GM19395 (cell line): ENCODE results near the gene CHRNA4.
"Not testable (repeated sequence)": the region's sequence is repeated elsewhere in the genome, so short reads cannot be mapped to it uniquely, and the experiment has no call there.

Experiments used
- ATAC-seq: cut with Tn5 transposase; IDR thresholded peaks from one replicate; pipeline ENCODE4 v1.9.1; 2021; ENCODE audit warnings: mild to moderate bottlenecking, moderate library complexity; ENCODE audit not compliant: unreplicated experiment

CHRNA4 gene

GRCh38 chr20:63311186-63311832, 49.8 kb downstream of the CHRNA4 start:
- no peak for ATAC-seq

DNA sequence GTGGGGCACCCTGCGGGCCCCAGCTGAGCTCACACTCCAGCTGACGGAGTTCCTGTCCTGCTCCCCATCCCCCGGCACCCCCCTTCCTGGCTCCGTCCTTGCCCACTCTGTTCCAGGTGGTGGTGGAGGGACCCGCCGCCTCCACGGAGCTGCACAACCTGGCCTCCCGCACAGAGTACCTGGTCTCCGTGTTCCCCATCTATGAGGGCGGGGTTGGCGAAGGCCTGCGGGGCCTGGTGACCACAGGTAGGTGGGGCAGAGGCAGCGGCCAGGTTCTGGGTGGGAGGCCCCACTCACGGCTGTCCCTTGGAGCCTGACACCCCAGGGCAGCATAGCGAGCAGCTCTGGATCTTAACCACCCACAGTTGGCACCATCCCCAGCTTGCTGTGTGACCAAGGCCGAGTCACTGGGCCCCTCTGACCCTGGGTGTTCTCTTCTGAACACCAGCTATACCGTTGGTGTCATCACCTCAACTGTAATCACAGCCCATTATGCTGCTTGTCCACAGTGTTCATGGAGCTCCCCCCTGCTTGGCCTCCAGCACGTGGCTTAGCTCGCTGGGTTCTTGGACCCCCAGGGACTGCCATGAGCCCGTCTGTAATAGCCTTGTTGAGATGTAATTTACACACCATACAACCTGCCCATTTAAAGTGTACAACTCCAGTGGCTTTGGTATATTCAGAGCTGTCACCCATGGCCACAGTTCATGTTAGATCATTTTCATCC, 50.7 kb downstream of the CHRNA4 start:
- ATAC-seq: no peak

- no peak for ATAC-seq
Observed at GRCh38 chr20:63309261-63310071, 51.7 kb downstream of the CHRNA4 start.

- no peak for ATAC-seq
Observed at GRCh38 chr20:63308218-63308911, 52.8 kb downstream of the CHRNA4 start.

GRCh38 chr20:63307538-63308217, 53.5 kb downstream of the CHRNA4 start:
- no peak for ATAC-seq

DNA sequence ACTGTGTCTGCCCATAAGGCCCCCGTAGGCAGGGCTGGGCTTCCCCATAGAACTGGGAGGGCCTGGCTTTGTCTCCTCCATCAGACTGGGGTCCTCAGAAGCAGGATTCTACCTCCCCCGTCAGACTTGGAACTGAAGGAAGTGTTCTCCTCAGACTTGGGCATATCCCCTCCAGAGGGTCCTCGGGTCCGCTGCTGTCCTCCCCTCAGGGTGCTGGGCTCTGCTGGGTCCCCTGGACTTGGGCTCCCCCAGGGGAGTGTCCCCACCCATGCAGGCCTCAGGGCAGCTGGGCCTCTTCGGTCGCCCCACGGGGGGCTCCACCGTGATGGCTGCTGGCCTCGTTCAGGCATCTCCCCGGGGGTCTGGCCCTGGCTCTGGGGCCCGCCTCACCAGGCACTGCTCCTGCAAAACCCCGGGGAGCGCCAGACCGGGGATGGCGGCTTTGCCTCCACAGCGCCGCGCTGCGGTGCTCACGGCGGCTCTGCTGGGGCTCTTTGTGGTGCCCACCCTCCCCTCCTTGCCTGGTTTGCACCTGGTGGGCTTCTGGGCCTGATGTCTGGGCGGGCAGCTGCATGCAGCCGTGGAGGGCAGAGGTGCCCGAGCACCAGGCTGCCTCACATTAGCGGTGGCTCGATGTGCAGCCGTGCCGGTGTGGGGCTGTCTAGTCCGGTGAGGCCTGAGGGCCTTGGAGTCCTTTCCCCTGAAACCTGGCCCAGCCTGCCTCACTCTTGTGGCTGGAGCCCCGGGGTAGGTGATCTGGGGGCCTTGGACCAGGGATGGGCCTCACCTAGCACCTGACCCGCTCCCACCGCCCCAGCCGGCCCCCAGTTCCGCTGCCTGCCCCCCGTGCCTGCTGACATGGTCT, 54.2 kb downstream of the CHRNA4 start:
- no peak for ATAC-seq

DNA sequence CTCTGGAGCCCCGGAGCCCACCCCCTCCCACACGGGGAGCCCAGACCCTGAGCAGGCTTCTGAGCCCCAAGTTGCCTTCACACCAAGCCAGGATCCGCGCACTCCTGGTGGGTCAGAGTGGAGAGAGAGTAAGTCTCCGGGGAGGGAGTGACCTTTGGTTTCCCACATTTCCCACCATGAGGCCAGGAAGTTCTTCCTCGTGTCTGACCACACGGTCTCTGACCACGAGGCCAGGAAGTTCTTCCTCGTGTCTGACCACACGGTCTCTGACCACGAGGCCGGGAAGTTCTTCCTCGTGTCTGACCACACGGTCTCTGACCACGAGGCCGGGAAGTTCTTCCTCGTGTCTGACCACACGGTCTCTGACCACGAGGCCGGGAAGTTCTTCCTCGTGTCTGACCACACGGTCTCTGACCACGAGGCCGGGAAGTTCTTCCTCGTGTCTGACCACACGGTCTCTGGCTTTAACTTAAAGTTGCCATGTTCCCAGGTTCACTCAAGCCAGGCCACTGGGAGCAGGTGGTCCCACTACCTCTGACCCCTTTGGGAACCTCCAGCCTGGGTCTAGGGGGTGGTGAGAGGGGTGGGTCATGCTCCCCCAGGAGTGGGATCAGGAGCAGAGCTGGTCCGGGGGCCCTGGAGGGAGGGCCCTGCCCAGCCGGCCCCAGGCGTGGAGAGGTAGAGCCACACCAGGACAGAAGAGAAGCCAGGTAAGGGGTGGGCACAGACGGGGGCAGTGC, 55.0 kb downstream of the CHRNA4 start:
- not testable (repeated sequence) for ATAC-seq

DNA sequence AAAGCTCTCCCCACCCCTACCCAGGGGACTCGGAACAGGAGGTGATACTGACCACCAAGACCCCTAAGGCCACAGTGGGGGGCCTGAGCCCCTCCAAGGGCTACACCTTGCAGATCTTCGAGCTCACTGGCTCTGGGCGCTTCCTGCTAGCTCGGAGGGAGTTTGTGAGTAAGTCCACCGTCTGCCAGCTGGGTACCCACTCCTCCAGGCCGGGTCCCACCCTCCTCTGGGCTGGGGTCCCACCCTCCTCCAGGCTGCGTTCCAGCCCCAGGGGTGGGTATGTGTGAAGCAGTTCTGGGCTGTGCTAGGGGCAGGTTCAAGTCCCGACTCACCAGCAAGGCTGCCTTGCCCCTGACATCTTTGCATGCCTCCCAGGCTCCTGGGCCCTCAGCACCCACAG, 55.8 kb downstream of the CHRNA4 start:
- no peak for ATAC-seq

DNA sequence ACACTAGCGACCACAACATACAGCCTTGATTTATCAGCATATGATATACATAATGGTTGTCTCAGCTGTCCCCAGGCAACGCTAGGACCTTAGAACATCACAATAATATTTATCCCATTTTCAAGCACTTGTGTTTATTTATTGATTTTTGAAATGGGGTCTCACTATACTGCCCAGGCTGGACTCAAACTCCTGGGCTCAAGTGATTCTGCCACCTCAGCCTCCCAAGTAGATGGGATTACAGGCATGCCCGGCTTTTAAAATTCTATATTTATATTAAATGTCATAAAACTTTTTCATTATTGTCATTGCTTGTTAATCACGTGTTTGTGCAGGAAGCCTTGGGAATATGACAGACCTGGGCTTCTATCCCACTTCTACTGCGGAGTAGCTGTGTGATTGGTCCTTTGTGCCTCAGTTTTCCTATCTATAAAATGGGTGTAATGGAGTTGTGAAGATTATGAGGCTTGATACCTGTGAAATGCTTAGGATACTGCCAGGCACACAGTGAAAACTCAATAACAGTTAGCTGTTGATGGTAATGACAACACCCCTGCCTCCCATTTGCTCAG, 58.0 kb downstream of the CHRNA4 start:
- ATAC-seq: no peak

DNA sequence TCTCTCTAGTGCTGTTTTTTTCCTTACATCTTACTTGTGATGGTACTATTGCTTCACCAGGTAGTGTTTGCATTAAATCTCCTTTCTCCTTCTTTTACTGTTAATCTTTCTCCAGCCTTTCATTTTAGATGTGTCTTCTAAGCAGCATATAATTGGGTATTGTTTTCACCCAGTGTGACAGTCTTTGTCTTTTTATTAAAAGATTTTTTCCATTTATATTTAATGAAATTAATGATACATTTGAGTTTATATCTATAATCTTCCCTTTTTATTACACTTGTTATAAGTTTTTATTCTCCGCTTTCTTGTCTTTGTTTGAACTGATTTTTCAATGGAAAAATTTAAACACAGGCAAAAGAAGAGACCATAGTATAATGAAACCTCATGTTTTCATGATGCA, 59.5 kb downstream of the CHRNA4 start:
- no peak for ATAC-seq

GRCh38 chr20:63298731-63299312, 62.3 kb downstream of the CHRNA4 start:
- ATAC-seq: no peak

DNA sequence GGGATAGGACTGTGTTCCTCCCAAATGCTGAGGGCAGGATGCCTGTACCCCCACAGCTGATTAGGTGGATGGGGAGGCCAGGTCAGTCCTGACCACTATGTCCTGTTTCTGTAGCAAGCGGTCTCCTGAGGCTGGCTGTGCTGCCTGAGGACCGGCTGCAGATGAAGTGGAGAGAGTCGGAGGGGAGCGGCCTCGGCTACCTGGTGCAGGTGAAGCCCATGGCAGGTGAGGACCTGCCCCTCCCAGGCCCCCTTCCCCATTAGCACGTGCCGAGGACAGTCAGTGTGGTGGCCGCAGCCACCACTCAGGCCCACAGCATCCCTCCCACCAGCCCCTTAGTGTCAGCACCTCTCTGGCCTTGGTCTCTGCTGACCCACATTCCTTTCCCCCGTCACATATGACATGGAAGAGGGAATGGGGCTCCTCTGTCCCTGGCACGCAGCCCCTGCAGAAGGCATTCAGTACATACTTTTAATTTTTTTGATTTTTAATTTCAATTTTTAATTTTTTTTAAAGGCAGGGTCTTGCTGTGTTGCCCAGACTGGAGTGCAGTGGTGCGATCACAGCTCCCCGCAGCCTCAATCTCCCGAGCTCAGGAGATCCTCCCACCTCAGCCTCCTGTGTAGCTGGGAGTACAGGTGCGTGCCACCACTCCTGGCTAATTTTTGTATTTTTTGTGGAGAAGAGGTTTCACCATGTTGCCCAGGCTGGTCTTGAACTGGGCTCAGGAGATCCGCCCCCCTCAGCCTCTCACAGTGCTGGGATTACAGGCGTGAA, 63.2 kb downstream of the CHRNA4 start:
- no peak for ATAC-seq

- no peak for ATAC-seq
Observed at GRCh38 chr20:63297371-63297781, 63.8 kb downstream of the CHRNA4 start.

- no peak for ATAC-seq
Observed at GRCh38 chr20:63296531-63297299, 64.4 kb downstream of the CHRNA4 start.

GRCh38 chr20:63295846-63296245, 65.3 kb downstream of the CHRNA4 start:
- no peak for ATAC-seq

GRCh38 chr20:63295422-63295821, 65.7 kb downstream of the CHRNA4 start:
- no peak for ATAC-seq

DNA sequence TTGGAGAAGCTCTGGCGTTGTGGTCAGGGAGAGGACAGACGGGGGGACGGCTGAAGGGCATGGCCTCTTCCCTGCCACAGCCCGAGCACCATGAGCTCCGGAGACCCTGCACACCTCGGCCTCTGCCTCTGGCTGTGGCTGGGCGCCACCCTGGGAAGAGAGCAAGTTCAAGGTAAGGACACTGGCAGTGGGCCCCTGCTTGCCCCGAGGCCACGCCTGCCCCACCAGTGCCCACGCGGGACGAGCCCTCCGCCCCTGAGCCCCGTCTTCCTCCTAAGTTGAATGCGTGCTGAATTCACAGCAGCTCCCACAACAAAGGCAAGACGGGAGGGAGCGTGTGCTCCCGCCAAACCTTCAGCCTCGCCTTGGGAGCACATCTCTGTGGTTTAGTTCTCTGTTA, 66.1 kb downstream of the CHRNA4 start:
- ATAC-seq: no peak
